ENCODE measurements around the gene COTL1.

DNA sequence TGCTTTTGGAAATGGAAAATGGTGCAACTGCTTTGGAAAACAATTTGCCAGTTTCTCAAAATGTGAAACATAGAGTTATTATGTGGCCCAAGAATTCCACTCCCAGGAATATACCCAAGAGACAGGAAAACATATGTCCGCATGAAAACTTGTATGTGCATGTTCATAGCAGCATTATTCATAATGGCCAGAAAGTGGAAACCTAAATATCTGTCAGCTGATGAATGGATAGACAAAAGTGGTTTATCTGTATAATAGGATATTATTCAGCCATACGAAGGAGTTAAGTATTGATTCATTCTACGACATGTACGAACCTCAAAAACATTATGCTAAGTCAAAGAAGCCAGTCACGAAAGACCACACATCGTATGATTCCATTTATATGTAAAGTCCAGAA, 7.7 kb upstream of the COTL1 start:
- TF ChIP-seq, protein P1, sequence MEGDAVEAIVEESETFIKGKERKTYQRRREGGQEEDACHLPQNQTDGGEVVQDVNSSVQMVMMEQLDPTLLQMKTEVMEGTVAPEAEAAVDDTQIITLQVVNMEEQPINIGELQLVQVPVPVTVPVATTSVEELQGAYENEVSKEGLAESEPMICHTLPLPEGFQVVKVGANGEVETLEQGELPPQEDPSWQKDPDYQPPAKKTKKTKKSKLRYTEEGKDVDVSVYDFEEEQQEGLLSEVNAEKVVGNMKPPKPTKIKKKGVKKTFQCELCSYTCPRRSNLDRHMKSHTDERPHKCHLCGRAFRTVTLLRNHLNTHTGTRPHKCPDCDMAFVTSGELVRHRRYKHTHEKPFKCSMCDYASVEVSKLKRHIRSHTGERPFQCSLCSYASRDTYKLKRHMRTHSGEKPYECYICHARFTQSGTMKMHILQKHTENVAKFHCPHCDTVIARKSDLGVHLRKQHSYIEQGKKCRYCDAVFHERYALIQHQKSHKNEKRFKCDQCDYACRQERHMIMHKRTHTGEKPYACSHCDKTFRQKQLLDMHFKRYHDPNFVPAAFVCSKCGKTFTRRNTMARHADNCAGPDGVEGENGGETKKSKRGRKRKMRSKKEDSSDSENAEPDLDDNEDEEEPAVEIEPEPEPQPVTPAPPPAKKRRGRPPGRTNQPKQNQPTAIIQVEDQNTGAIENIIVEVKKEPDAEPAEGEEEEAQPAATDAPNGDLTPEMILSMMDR (IDR thresholded peaks at IDR 0.05) = no peak
- TF ChIP-seq POLR2A (IDR thresholded peaks at IDR 0.05; ENCODE audit: low read depth) = no peak
